Testis (tissue), 2 donors: ENCODE data around the gene DCP1A.

ENCODE experiments used
- POLR2A ChIP-seq: fragments of 450-650 bp; IDR thresholded peaks from one replicate; pipeline ENCODE4 v1.6.1; 2017; ENCODE audit warnings: antibody characterized with exemption, mild to moderate bottlenecking, moderate library complexity
- TF ChIP-seq, protein P1 (sequence below), 3 experiments: fragments of 450-650 bp in 2 of 3; fragments of 200-600 bp in 1 of 3; sonication (generic) in 1 of 3; IDR thresholded peaks; one replicate each; pipeline ENCODE4 v1.5.1; 2016 to 2019; ENCODE audit warnings: antibody characterized with exemption in 3 of 3, mild to moderate bottlenecking in 2 of 3, moderate library complexity in 1 of 3

DNA sequence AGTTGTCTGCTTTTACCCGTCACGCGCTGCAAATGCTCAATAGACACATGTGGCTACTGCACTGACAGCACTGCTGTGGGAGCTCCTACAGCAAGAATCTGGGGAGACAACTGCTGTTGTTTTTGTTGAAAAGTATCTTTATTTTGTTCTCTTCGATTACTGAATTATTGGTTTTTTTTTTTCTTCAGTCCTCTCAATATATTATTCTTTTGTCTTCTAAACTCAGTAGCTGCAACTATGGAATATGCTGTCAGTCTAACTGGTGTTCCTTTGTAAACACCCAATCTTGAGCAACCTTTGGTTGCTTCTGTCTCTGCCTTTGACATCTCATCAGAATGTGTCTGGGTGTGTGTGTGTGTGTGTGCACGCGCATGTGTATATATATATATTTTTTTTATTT is 12.6 kb downstream of the DCP1A start:
- no peak for TF ChIP-seq POLR2A
- TF ChIP-seq, protein P1, sequence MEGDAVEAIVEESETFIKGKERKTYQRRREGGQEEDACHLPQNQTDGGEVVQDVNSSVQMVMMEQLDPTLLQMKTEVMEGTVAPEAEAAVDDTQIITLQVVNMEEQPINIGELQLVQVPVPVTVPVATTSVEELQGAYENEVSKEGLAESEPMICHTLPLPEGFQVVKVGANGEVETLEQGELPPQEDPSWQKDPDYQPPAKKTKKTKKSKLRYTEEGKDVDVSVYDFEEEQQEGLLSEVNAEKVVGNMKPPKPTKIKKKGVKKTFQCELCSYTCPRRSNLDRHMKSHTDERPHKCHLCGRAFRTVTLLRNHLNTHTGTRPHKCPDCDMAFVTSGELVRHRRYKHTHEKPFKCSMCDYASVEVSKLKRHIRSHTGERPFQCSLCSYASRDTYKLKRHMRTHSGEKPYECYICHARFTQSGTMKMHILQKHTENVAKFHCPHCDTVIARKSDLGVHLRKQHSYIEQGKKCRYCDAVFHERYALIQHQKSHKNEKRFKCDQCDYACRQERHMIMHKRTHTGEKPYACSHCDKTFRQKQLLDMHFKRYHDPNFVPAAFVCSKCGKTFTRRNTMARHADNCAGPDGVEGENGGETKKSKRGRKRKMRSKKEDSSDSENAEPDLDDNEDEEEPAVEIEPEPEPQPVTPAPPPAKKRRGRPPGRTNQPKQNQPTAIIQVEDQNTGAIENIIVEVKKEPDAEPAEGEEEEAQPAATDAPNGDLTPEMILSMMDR (IDR thresholded peaks at IDR 0.05): no peak
